Measurements from ENCODE around the gene ZNF668.

DNA sequence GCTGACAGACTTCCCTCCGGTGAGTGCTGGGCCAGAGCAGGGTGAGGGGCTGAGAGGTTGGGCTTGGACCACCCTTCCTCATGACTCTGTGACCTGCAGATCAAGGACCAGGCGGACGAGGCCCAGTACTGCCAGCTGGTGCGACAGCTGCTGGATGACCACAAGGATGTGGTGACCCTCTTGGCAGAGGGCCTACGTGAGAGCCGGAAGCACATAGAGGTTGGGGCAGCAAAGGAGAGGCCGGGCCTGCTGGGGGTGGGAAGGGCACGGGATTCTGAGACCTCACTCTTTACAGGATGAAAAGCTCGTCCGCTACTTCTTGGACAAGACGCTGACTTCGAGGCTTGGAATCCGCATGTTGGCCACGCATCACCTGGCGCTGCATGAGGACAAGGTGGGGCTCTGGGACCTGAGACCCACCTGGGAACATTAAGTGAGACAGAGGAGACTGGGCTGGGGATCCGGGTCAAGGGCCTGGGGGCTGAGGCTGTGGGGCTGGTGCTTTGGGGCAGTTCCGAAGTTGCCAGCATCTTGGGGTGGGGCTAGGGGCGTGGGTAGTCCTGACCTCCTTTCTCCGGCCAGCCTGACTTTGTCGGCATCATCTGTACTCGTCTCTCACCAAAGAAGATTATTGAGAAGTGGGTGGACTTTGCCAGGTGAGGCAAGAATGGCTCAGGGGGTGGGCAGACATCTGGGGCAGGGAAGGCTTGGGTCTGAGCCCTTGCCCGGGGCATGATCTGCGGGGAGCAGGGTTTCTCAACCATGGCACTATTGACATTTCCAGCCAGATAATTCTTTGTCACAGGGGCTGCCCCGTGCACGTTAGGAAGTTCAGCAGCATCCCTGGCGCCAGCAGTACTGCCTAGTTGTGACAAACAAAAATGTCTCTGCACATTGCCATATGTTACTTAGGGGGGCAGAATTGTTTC, 36.3 kb upstream of the ZNF668 start:
- TF ChIP-seq SUZ12 (IDR thresholded peaks at IDR 0.05; ENCODE audit: extremely low read depth, insufficient read depth, insufficient read length) (no peak), YY1 (IDR thresholded peaks at IDR 0.05; ENCODE audit: insufficient read depth, insufficient read length) (no peak)
